ENCODE results near the gene MLANA.

DNA sequence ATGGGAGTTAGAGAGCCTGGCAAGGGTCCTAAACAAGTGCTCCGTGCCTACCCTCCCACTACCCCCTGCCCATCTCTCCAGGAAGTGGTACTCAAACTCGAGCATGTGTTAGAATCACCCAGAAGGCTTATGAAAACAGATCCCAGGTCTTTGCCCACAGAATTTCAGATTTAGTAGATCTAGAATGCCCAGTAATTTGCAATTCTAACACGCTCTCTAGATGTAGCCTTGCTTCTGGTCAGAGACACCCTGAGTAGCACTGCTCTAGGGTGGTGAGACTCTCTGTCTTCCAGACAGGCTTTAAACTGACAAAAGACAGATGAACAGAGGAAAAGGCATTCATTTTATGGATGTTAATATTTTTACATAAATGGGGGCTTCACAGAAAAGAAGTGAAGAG, 37.1 kb upstream of the MLANA start:
- TF ChIP-seq POLR2A (IDR thresholded peaks at IDR 0.05) = no peak
- TF ChIP-seq EP300 (IDR thresholded peaks at IDR 0.05) = no peak
- TF ChIP-seq CTCF (IDR thresholded peaks at IDR 0.05) = no peak
- no peak for TF ChIP-seq POLR2AphosphoS5 (IDR thresholded peaks at IDR 0.05)

Measured in sigmoid colon (tissue), 4 donors.